C4-2B (cell line): Measurements from ENCODE around the gene FGF21.
"Not testable (repeated sequence)": the region's sequence is repeated elsewhere in the genome, so short reads cannot be mapped to it uniquely, and the experiment has no call there.

ENCODE experiments used
- H3K27ac ChIP-seq: fragments of 450-650 bp; 2 replicates; pipeline ENCODE4 v1.5.1; 2017
- CTCF ChIP-seq: fragments of 450-650 bp; conservative IDR thresholded peaks from 2 replicates; pipeline ENCODE4 v1.5.1; 2017; ENCODE audit warnings: mild to moderate bottlenecking
- ZFX ChIP-seq: fragments of 450-650 bp; IDR thresholded peaks from 2 replicates; pipeline ENCODE4 v1.6.1; 2017

FGF21 gene

GRCh38 chr19:48715681-48716171, 39.6 kb upstream of the FGF21 start:
- TF ChIP-seq ZFX (no peak), CTCF (no peak)
- no peak overlapping the region for H3K27ac ChIP-seq

GRCh38 chr19:48716562-48717291, 38.6 kb upstream of the FGF21 start:
- TF ChIP-seq ZFX (no peak), CTCF (no peak)
- H3K27ac ChIP-seq = no peak overlapping the region

GRCh38 chr19:48718106-48718505, 37.2 kb upstream of the FGF21 start:
- not testable (repeated sequence) for H3K27ac ChIP-seq

- H3K27ac ChIP-seq = no peak overlapping the region
- no peak for TF ChIP-seq ZFX
Observed at GRCh38 chr19:48718711-48719231, 36.6 kb upstream of the FGF21 start.

- TF ChIP-seq CTCF = no peak
- no peak for TF ChIP-seq ZFX
- H3K27ac ChIP-seq = peak within 1 kb of the TSS; percentile 69
Observed at GRCh38 chr19:48719263-48720171, 35.8 kb upstream of the FGF21 start, which contains the start of gene MAMSTR. Gene MAMSTR, minus strand, starts transcription at chr19:48719725. Its CDS starts 694 bp downstream, at chr19:48719031.

- H3K27ac ChIP-seq = no peak overlapping the region; the same call in 1 of the 2 replicates
- TF ChIP-seq CTCF (no peak), ZFX (no peak)
Observed at GRCh38 chr19:48720251-48720612, 35.1 kb upstream of the FGF21 start.

- TF ChIP-seq ZFX (no peak), CTCF (no peak)
- peak overlapping the region; percentile 69 for H3K27ac ChIP-seq
Observed at GRCh38 chr19:48720613-48721296, 34.6 kb upstream of the FGF21 start.
